Retina (tissue), 1 donor: Measurements from ENCODE around the gene GNRH2.
"Not testable (repeated sequence)": the region's sequence is repeated elsewhere in the genome, so short reads cannot be mapped to it uniquely, and the experiment has no call there.

Source experiments
- DNase-seq: peaks from one replicate; pipeline ENCODE4 v3.0.0-alpha.2; 2016

The GNRH2 gene

DNA sequence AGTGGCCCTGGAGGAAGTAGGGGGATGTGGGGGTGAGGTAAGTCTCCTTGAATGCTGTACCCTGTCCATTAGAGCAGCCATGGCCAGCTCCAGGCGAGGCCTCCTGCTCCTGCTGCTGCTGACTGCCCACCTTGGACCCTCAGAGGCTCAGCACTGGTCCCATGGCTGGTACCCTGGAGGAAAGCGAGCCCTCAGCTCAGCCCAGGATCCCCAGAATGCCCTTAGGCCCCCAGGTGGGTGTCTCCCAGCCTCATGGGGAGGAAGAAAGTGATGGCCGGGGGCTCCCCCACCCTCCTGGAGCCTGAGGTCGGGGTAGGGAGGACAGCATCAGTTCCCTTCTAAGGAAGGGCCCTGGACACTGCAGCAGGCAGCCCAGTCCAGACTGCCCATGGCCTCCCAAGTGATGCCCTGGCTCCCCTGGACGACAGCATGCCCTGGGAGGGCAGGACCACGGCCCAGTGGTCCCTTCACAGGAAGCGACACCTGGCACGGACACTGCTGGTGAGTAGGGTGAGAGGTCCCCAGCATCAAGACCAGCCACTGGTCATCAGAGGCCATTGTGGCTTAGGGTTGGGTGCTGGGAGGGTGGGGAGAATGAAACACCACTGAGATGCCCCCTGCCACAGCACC is 1.0 kb downstream of the GNRH2 start:
- DNase-seq: no peak

DNA sequence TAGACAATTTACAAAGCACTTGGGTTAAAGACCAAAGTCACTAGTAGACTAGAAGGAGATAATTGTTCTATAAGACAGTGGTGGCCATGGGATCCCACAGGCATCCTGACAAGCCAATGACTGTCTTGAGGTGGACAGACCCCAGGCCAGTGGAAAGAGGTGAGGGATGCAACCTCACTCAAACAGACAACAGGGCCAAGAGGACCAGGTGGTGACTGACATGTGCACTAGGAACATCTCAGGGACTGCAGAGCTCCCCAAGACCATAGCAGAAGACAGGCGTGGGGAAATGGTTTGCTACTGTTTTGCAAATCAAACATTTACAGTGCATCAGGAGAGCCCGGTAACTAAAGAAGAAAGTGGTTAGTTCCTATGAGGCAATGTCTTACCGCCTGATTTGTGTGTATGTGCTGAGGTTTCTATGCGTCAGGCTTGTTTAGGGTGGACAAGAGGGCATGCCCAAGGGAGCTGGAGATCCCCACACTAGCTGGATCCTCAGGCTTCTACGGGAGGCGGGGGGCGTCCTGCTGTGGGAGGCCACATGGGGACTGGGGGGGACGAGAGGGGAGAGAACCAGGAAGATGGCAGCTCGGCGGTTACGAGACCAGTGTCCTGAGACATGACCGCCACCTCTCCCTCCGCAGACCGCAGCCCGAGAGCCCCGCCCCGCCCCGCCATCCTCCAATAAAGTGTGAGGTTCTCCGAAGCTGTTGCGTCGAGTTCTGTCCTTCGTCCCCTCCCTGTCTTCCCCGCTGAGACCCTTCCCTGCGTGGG is 1.8 kb downstream of the GNRH2 start:
- DNase-seq: no peak

- DNase-seq: peak; percentile 97
Observed at GRCh38 chr20:3045816-3046676, 2.6 kb downstream of the GNRH2 start, which contains the start of gene MRPS26. MRPS26 (plus strand) TSS chr20:3046052; CDS start chr20:3046069, 17 bp downstream.

- DNase-seq: no peak
Observed at GRCh38 chr20:3046677-3047462, 3.4 kb downstream of the GNRH2 start.

- DNase-seq: no peak
Observed at GRCh38 chr20:3047486-3048419, 4.3 kb downstream of the GNRH2 start.

- DNase-seq: no peak
Observed at GRCh38 chr20:3051385-3052019, 8.1 kb downstream of the GNRH2 start.

DNA sequence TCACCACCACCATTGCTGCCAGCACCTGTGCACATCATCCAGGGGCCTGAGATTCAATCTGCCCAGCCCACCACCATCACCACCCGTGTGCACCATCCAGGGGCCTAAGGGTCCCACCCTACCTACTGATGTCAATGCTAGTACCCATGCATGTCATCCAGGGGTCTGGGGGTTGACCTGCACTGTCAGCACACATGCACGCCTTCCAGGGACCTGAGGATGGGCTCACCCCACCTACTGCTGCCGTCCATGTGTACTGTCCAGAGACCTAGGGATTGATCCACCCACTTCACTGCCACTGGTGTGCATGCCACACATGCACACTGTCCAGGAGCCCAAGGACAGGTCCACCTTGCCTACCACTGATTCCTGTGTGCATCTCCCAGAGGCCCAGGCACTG is 16.1 kb downstream of the GNRH2 start:
- DNase-seq: no peak

DNA sequence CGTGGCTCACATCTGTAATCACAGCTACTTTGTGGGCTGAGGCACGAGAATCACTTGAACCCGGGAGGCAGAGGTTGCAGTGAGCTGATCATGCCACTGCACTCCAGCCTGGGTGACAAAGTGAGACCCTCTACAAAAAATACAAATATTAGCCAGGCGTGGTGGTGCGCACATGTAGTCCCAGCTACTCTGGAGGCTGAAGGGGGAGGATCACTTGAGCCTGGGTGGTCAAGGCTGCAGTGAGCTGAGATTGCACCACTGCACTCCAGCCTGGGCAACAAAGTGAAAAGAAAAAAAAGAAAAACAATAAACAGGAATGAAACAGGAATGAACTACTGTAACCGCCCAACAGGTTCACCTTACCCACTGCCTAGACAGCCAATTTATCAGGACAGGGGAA is 20.7 kb downstream of the GNRH2 start:
- DNase-seq: not testable (repeated sequence)

DNA sequence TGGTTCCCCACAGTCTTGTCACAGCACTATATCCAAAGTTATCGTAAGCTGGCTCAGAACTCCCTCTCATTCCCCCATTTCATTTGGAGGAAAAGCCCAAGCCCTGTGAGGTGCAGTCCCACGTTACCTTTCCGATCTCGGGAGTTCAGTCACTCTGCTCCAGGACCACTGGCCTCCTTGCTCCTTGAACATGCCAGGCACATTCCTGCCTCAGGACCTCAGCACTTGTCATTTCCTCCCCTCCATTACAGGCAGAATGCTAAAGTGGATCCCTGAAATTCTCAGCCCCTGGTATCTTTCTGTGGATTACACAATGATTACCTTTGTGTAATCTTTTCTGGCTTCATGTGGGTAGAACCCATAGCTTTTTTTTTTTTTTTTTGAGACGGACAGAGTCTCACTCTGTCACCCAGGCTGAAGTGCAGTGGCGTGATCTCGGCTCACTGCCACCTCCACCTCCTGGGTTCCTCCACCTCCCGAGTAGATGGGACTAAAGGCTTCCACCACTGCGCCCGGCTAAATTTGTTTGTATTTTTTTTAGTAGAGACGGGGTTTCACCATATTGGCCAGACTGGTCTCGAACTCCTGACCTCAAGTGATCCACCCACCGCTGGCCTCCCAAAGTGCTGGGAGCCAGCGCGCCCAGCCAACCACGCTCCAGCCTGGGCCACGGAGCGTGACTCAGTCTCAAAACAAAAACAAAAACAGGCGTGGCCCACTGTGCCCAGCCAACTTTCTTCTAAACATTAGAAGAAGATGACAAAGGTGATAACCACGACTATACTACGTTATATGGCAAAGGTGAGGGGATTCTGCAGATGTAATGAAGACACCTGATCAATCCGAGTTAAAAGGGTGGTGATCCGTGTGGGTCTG is 24.0 kb downstream of the GNRH2 start:
- no peak for DNase-seq

GRCh38 chr20:3068075-3068474 is 24.7 kb downstream of the GNRH2 start:
- no peak for DNase-seq

DNA sequence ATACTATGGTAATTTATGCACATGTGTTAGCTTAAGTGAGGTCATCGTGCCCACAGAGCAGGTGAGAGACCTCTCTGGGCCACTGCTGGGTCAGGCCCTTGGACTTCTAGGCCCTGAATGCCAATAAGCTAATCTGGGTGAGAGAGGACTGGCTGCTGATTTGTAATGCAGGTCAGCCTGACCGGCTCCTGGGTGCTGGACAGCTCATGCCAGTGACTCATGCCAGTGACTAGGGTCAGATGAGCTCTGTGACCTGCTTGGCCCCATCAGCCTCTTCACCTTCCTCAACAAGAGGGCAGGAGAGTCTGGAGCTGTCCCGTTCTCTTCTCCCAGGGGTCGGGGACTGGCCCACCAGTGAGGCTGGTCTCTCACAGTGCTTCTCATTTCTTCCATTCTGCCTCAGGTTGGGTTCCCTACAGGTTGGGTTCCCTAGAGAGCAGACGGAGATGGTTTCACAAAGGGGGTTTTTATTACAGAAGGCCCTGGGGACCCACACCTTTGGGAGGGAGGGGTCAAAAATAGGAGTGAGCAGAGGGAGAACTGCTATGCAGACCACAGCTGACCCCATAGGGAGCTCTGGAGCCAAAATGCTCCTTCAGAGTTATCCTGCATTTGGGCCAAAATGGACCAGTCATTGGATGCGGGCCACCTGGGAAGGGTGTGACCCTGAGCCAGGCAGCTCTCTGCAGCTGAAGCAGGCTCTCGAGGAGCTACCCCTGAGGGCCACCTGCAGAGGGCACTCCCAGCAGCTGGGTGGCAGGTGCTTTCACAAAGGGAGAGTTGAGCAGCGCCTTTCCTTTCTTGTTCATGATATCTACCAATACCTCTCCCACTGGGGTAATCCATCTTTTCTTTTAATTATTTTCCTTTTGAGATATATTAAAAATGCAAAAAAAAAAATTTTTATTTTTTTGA is 25.8 kb downstream of the GNRH2 start:
- DNase-seq: no peak

DNA sequence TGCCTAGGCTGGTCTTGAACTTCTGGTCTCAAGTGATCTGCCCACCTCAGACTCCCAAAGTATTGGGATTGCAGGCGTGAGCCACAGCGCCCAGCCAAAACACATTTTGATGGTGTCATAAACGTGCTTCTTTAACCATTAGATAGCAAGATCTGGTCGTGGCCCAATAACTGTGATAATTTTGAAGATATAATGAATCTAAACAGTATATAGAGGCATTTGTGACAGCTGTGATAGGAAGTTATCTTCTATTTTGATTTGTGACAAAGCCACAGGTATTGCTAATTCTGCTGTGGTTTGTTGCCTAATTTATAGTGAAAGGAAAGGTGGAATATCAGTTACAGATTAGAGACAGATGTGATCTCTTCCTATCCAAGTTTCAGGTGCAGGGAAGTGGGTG is 27.3 kb downstream of the GNRH2 start:
- no peak for DNase-seq

DNA sequence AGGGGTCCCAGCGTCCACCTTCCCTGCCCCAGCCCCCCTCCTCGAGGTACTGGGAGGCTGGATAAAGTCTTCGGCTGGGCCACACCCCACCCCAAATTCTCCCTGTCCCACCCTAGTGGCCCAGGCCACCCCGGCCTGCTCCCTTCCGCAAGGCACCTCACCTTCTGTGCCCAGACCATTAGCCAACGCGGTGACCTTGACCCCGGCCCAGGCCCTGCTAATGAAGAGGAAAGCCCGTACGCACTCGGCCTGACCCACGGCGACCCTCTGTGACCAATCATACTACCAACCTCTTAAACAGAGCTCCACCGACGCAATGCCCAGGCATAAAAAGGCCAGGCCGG is 27.8 kb downstream of the GNRH2 start:
- no peak for DNase-seq

GRCh38 chr20:3071610-3072529 is 28.4 kb downstream of the GNRH2 start, which contains the start of gene OXT:
OXT (plus strand) TSS chr20:3071620; CDS start chr20:3071656, 36 bp downstream.
- DNase-seq: peak; percentile 57

DNA sequence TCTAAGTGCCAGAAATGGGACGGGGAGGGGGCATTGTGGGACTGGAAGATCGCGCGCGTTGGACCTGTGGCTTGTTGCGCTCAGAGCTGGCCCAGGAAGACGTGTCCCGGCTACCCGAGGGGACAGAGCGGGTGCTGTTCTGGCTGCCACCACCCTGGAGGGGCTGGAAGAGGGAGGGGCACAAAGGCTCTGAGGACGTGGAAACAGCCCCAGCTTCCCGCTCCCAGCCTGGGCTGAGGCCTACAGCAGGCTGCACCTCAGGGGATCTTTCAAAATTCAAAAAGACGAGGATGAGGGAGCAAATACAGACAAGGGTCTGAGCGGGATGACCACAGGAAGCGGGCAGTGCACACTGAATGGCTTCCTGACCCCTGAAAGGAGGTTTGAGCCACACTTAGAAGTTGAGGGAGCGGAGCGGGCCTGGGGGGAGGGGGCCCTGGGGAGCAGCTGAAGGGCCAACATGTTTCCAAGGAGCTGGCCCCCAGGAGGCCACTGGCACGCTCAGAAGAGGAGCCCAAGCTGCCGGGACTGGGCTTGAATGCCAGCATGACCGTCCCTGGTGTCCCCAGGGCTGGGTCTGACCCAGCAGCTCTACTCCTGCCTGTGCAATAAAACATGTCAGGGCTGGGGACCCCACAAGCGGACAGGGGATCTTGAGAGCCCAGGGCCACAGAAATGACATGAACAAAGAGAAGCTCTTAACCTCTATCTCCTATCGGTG is 29.3 kb downstream of the GNRH2 start:
- DNase-seq: peak; percentile 39

DNA sequence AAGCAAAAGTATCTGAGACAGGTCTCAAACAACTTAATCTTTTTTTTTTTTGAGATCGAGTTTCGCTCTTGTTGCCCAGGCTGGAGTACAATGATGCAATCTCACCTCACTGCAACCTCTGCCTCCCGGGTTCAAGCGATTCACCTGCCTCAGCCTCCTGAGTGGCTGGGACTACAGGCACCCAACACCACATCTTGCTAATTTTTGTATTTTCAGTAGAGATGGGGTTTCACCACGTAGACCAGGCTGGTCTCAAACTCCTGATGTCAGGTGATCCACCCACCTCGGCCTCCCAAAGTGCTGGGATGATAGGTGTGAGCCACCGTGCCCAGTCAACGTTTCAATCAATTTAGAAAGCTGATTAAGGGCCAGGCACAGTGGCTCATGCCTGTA is 29.8 kb downstream of the GNRH2 start:
- not testable (repeated sequence) for DNase-seq

DNA sequence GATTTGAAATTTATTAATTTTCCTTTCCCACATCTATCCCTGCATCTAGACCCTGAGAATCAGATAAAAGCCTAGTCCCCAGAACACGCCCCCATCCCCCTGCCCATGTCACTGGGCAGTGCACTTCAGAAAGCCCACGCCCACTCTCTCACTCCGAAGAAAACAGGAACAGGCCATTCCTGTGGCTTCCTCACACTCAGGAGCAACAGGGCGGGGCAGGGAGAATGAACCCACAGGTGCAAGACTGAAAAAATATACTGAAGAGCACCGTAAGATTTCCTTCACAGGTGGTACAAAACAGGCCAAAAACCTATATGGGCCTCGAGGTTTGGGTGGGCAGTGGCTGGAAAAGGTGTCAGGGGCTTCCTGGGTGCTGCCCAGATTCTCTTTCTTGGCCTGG is 31.4 kb downstream of the GNRH2 start:
- no peak for DNase-seq
